K562 (cell line): ENCODE data around the gene ALK. TPM values are rescaled to one million over a fixed set of nuclear protein-coding genes. Genes with fewer than 3 reads are reported as not detected.

Experiments used
- ATAC-seq: fragments of 200-7000 bp; cut with Tn5 transposase; 3 replicates; pipeline ENCODE4 v1.9.1; 2020; ENCODE audit warnings: moderate library complexity
- BruUV-seq: library from RNA; stranded (reverse); fragments of 400-500 nt; replicated peaks from 2 replicates; lab custom pipeline; 2021; lab: Mats Ljungman, UMichigan
- CTCF ChIA-PET: fragments of 300-600 bp; formaldehyde crosslinking; extraction: SDS; loops from one replicate; lab custom pipeline; 2021; ENCODE audit warnings: low intra/inter-chr PET ratio; lab: Yijun Ruan, JAX
- POLR2A ChIA-PET: fragments of 300-600, 350-650 bp; sonication (Branson Sonifier 250); formaldehyde crosslinking; extraction: SDS; loops from one replicate; lab custom pipeline; 2021; ENCODE audit warnings: antibody characterized with exemption, inconsistent platforms; lab: Yijun Ruan, JAX
- DNase-seq, 4 experiments: peaks; one replicate each; pipeline versions ENCODE4 v3.0.0 to v3.0.0-alpha.2; 2011 to 2018; ENCODE audit warnings: low spot score in 3 of 4, mixed read lengths in 3 of 4; ENCODE audit errors: extremely low read depth in 1 of 4
- FAIRE-seq: peaks from 2 replicates; lab custom pipeline; 2011; peaks lifted over from hg19 to GRCh38; lab: Jason Lieb, UNC
- H2AFZ ChIP-seq: 2 replicates; pipeline ENCODE4 v1.6.0; 2011; ENCODE audit warnings: low read depth, low read length, control low read depth, inconsistent platforms
- H3K27ac ChIP-seq: fragments of 200-600 bp; 3 replicates; pipeline ENCODE4 v1.8.0; 2011; ENCODE audit warnings: low read depth, mild to moderate bottlenecking, control low read depth, inconsistent platforms, low read length, moderate library complexity, mixed read lengths; ENCODE audit errors: extremely low read depth
- H3K27me3 ChIP-seq, 2 experiments: fragments of 300-600 bp in 1 of 2; 2 replicates in 1 of 2; 3 replicates in 1 of 2; pipeline versions ENCODE4 v1.6.0 to v1.8.0; 2011; ENCODE audit warnings: inconsistent platforms in 2 of 2, low read length in 2 of 2, mild to moderate bottlenecking in 1 of 2, mixed read lengths in 1 of 2, moderate library complexity in 1 of 2; ENCODE audit not compliant: control insufficient read depth in 2 of 2, insufficient read depth in 2 of 2
- H3K36me3 ChIP-seq: fragments of 300-600 bp; 3 replicates; pipeline ENCODE4 v1.8.0; 2011; ENCODE audit warnings: mild to moderate bottlenecking, low read length, inconsistent platforms; ENCODE audit not compliant: control insufficient read depth, insufficient read depth
- H3K4me1 ChIP-seq, 2 experiments: fragments of 200-600 bp in 1 of 2; replicated peaks in 1 of 2; 2 replicates in 1 of 2; 3 replicates in 1 of 2; pipeline versions ENCODE4 v1.5.1 to v1.8.0; 2011; ENCODE audit warnings: inconsistent platforms in 2 of 2, low read length in 2 of 2, mild to moderate bottlenecking in 1 of 2, mixed read lengths in 1 of 2, moderate library complexity in 1 of 2; ENCODE audit not compliant: control insufficient read depth in 2 of 2, insufficient read depth in 2 of 2
- H3K4me2 ChIP-seq: 2 replicates; pipeline ENCODE4 v1.6.1; 2011; ENCODE audit warnings: low read length, control low read depth, inconsistent platforms, mixed read lengths; ENCODE audit not compliant: insufficient read depth
- H3K4me3 ChIP-seq: fragments of 200-600 bp; sonication (generic), shearing (Covaris generic); 2 replicates; pipeline ENCODE4 v1.5.1; 2016; ENCODE audit warnings: control low read depth, inconsistent platforms
- H3K79me2 ChIP-seq: fragments of 200-600 bp; 3 replicates; pipeline ENCODE4 v1.8.0; 2011; ENCODE audit warnings: low read length, inconsistent platforms; ENCODE audit not compliant: control insufficient read depth, insufficient read depth
- H3K9ac ChIP-seq, 2 experiments: 2 replicates each; pipeline versions ENCODE4 v1.6.0 to v1.6.1; 2011; ENCODE audit warnings: low read depth in 2 of 2, low read length in 2 of 2, control low read depth in 1 of 2, inconsistent platforms in 1 of 2, mild to moderate bottlenecking in 1 of 2, mixed read lengths in 1 of 2; ENCODE audit not compliant: insufficient read depth in 1 of 2
- H3K9me1 ChIP-seq: one replicate; pipeline ENCODE4 v1.6.0; 2011; ENCODE audit warnings: inconsistent platforms, mild to moderate bottlenecking, low read length, moderate library complexity; ENCODE audit not compliant: control insufficient read depth, insufficient read depth
- H3K9me3 ChIP-seq: replicated peaks from 2 replicates; pipeline ENCODE4 v1.5.1; 2011; ENCODE audit warnings: low read depth, low read length, inconsistent platforms; ENCODE audit not compliant: control insufficient read depth, insufficient read depth
- H4K20me1 ChIP-seq: replicated peaks from 2 replicates; pipeline ENCODE4 v1.6.1; 2011; ENCODE audit warnings: low read length, inconsistent platforms, mixed read lengths; ENCODE audit not compliant: control insufficient read depth, insufficient read depth
- ASH1L ChIP-seq: fragments of 450-650 bp; IDR thresholded peaks from 2 replicates; pipeline ENCODE4 v1.6.1; 2018; ENCODE audit warnings: borderline replicate concordance, mild to moderate bottlenecking, low read depth; ENCODE audit not compliant: partially characterized antibody
- NBN ChIP-seq: fragments of 450-650 bp; IDR thresholded peaks from 2 replicates; pipeline ENCODE4 v1.6.1; 2016; ENCODE audit warnings: low read depth, mild to moderate bottlenecking
- POLR2H ChIP-seq: IDR thresholded peaks from 2 replicates; pipeline ENCODE4 v1.6.1; 2016; ENCODE audit warnings: missing genetic modification characterization, low read depth, mild to moderate bottlenecking, control low read depth, missing compliant biosample characterization, moderate library complexity
- SPI1 ChIP-seq: IDR thresholded peaks from 2 replicates; pipeline ENCODE4 v1.6.1; 2011; ENCODE audit warnings: low read depth, low read length, control low read depth, borderline replicate concordance
- TAF9B ChIP-seq: fragments of 450-650 bp; IDR thresholded peaks from 2 replicates; pipeline ENCODE4 v1.6.1; 2018; ENCODE audit warnings: mild to moderate bottlenecking; ENCODE audit not compliant: partially characterized antibody
- ZNF324 ChIP-seq: fragments of 250-450 bp; sonication (Bioruptor Pico); IDR thresholded peaks from 2 replicates; pipeline ENCODE4 v1.4.0; 2020; ENCODE audit warnings: mild to moderate bottlenecking
- WGBS: fragments of 100-300 bp; shearing (Covaris generic); methylation state at CpG from one replicate; pipeline ENCODE4 v1.1.6; 2016; ENCODE audit warnings: low coverage, mixed read lengths; ENCODE audit not compliant: insufficient coverage; ENCODE audit errors: missing lambda C conversion rate; 5-methylcytosine and 5-hydroxymethylcytosine counted together
- in situ Hi-C: fragments of 300-500 bp; cut with MboI; formaldehyde crosslinking; loops from 4 replicates; pipeline ENCODE4 v1.15.0; 2018; ENCODE audit warnings: inconsistent platforms, mixed read lengths
- intact Hi-C: fragments of 100-400 bp; cut with micrococcal nuclease; formaldehyde crosslinking; loops from 2 replicates; pipeline ENCODE4 v1.14.2; 2022
- polyA plus RNA-seq, 8 experiments: library from polyadenylated mRNA; depleted of rRNA in 4 of 8; stranded (reverse) in 5 of 8; unstranded in 3 of 8; fragments of >200 nt; fragmentation: Nextera tagmentation in 2 of 8; fragmentation: Illumina TruSeq in 1 of 8; extraction: Ambion mirVana in 2 of 8; extraction: Trizol in 1 of 8; gene quantifications; 2 replicates each; pipeline versions ENCODE4 v1.2.1 to v1.2.3, GENCODE V29; 2011 to 2014; ENCODE audit warnings: inconsistent platforms in 1 of 8, missing spikeins in 1 of 8
- total RNA-seq, 7 experiments: library from RNA; depleted of rRNA in 6 of 7; stranded (reverse); fragments of >200 nt in 6 of 7; fragmentation: Illumina TruSeq in 2 of 7; extraction: Trizol in 2 of 7; gene quantifications; 2 replicates each; pipeline versions ENCODE4 v1.2.1 to v1.2.3, GENCODE V29; 2011 to 2021; ENCODE audit warnings: low replicate concordance in 1 of 7
- TF ChIP-seq, protein P1 (sequence below), 3 experiments: fragments of 200-800 bp in 1 of 3; sonication (Bioruptor generic) in 1 of 3; sonication (generic) in 1 of 3; formaldehyde crosslinking in 1 of 3; IDR thresholded peaks; 2 replicates each; pipeline versions ENCODE4 v1.6.1 to v1.8.0; 2016 to 2022; ENCODE audit warnings: mild to moderate bottlenecking in 2 of 3, missing compliant biosample characterization in 2 of 3, missing genetic modification characterization in 2 of 3, missing genetic modification reagents in 1 of 3
- TF ChIP-seq, protein P2 (sequence below): sonication (generic); formaldehyde crosslinking; IDR thresholded peaks from 2 replicates; pipeline ENCODE4 v1.8.1; 2023; ENCODE audit warnings: mild to moderate bottlenecking, missing genetic modification reagents
- TF ChIP-seq, protein P3 (sequence below): sonication (generic); formaldehyde crosslinking; IDR thresholded peaks from 2 replicates; pipeline ENCODE4 v1.8.0; 2022; ENCODE audit warnings: missing genetic modification reagents, mild to moderate bottlenecking, borderline replicate concordance

The ALK gene
- total and polyA plus RNA-seq, 9 of the 15 experiments (the other 6 are each of a cell fraction or from before 2014, with no cell fraction given) = not detected

DNA sequence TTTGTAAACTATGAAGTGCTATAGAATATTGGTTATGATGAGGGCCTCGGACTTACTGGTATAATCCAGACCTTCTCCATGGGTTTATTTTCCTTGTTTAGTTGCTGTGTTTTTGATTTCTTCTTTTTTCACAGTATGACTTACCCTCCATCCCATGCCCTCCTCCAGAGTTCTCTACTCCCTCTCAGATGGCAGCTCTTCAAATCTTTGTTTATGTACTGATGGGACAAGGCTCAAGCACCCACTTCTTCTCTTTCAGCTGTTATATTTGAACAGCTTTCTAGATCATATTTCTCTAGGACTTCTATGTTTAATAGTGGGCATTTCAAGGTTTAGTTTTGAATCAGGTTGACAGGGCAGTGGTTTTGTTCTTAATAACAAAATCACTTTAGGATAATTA, 762.3 kb downstream of the ALK start:
- POLR2A ChIA-PET = interaction anchor here (0.7 kb wide), 1 partner anchor 235 kb away, joined by 3 read pairs; no protein-coding TSS in a partner anchor
- no peaks in the 10 kb centered on the region for H3K9me1 ChIP-seq
- no TSS peak for BruUV-seq
- H3K4me3 ChIP-seq = no peak overlapping the region
- in situ Hi-C loops (no loop called here), intact Hi-C loops (no loop called here)
- ATAC-seq (no peak), DNase-seq (no peak), FAIRE-seq (no peak)
- no peaks in the 10 kb centered on the region for H4K20me1 ChIP-seq
- no peaks in the 10 kb centered on the region for H3K4me1 ChIP-seq
- H3K9me3 ChIP-seq = no peaks in the 10 kb centered on the region
- H3K4me2 ChIP-seq = no peak overlapping the region
- peaks cover 4 to 11% of the 10 kb centered on the region in 2 experiments; a peak in 2 of 5 replicates for H3K27me3 ChIP-seq
- no peak for TF ChIP-seq ASH1L
- no peak for TF ChIP-seq TAF9B
- no peaks in the 10 kb centered on the region for H3K36me3 ChIP-seq
- CTCF ChIA-PET = interaction anchor here (0.6 kb wide), 1 partner anchor 38 kb away, joined by 5 read pairs; no protein-coding TSS in a partner anchor
- H3K27ac ChIP-seq = no peak overlapping the region
- no peak overlapping the region for H3K9ac ChIP-seq
- H2AFZ ChIP-seq = no peak overlapping the region
- WGBS = 0% methylated on average over 1 of the region's 1 CpG
- no peaks in the 10 kb centered on the region for H3K79me2 ChIP-seq

DNA sequence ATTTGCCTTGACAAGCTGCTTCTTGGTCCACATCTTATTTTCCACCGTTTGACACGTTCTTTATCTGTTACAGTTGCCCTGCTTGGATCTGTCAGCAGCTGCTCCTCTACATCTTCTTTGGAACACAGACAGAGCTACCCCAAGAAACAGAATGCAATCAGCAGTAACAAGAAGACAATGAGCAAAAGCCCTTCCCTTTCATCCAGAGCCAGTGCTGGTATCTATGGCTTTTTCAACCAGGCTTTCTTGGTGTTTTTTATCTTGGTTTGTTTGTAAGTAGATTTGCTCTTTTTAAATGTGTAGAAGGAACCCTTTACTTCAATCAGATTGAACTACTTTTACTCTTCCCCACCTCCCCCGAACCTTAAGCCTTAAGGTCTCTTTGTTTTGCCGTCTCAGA, 764.3 kb downstream of the ALK start:
- FAIRE-seq (no peak), DNase-seq (no peak)
- no TSS peak for BruUV-seq
- no peak for TF ChIP-seq ZNF324 (CRISPR knock-in tag)
- TF ChIP-seq, protein P1, sequence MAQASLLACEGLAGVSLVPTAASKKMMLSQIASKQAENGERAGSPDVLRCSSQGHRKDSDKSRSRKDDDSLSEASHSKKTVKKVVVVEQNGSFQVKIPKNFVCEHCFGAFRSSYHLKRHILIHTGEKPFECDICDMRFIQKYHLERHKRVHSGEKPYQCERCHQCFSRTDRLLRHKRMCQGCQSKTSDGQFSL (CRISPR knock-in tag; IDR thresholded peaks at IDR 0.05) = no peak
- TF ChIP-seq, protein P1 (tag; IDR thresholded peaks at IDR 0.05) = no peak
- no peak for TF ChIP-seq NBN
- no peak for TF ChIP-seq POLR2H (tag)
- no peak for TF ChIP-seq SPI1
- TF ChIP-seq, protein P2, sequence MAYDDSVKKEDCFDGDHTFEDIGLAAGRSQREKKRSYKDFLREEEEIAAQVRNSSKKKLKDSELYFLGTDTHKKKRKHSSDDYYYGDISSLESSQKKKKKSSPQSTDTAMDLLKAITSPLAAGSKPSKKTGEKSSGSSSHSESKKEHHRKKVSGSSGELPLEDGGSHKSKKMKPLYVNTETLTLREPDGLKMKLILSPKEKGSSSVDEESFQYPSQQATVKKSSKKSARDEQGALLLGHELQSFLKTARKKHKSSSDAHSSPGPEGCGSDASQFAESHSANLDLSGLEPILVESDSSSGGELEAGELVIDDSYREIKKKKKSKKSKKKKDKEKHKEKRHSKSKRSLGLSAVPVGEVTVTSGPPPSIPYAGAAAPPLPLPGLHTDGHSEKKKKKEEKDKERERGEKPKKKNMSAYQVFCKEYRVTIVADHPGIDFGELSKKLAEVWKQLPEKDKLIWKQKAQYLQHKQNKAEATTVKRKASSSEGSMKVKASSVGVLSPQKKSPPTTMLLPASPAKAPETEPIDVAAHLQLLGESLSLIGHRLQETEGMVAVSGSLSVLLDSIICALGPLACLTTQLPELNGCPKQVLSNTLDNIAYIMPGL (CRISPR knock-in tag) = no peak
- TF ChIP-seq, protein P3, sequence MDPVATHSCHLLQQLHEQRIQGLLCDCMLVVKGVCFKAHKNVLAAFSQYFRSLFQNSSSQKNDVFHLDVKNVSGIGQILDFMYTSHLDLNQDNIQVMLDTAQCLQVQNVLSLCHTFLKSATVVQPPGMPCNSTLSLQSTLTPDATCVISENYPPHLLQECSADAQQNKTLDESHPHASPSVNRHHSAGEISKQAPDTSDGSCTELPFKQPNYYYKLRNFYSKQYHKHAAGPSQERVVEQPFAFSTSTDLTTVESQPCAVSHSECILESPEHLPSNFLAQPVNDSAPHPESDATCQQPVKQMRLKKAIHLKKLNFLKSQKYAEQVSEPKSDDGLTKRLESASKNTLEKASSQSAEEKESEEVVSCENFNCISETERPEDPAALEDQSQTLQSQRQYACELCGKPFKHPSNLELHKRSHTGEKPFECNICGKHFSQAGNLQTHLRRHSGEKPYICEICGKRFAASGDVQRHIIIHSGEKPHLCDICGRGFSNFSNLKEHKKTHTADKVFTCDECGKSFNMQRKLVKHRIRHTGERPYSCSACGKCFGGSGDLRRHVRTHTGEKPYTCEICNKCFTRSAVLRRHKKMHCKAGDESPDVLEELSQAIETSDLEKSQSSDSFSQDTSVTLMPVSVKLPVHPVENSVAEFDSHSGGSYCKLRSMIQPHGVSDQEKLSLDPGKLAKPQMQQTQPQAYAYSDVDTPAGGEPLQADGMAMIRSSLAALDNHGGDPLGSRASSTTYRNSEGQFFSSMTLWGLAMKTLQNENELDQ (CRISPR knock-in tag) = no peak

More for the DNA sequence above, 764.3 kb downstream of the ALK start:
- 0% methylated on average over 4 of the region's 4 CpGs for WGBS
- no peak for ATAC-seq
- Histone ChIP-seq H3K27me3 (peaks cover 4 to 11% of the 10 kb centered on the region in 2 experiments; a peak in 3 of 5 replicates), H4K20me1 (no peaks in the 10 kb centered on the region), H3K9ac (no peak overlapping the region), H3K4me3 (no peak overlapping the region), H3K36me3 (no peaks in the 10 kb centered on the region), H3K79me2 (no peaks in the 10 kb centered on the region), H3K9me3 (no peaks in the 10 kb centered on the region), H2AFZ (no peak overlapping the region), H3K27ac (no peak overlapping the region), H3K4me1 (no peaks in the 10 kb centered on the region), H3K9me1 (no peaks in the 10 kb centered on the region), H3K4me2 (no peak overlapping the region)
- CTCF ChIA-PET = no interaction called here
- intact Hi-C loops = no loop called here
- POLR2A ChIA-PET = interaction anchor here (0.5 kb wide), 1 partner anchor 476 kb away, joined by 3 read pairs; no protein-coding TSS in a partner anchor
- in situ Hi-C loops = no loop called here
